Activated CD4-positive, CD25-positive, alpha-beta regulatory T cell (primary cell): Measurements from ENCODE around the gene RLBP1.

ENCODE experiments used
- DNase-seq, 4 experiments: peaks; one replicate each; lab custom pipeline; 2025; lab: John Stamatoyannopoulos, UW

RLBP1 gene

DNA sequence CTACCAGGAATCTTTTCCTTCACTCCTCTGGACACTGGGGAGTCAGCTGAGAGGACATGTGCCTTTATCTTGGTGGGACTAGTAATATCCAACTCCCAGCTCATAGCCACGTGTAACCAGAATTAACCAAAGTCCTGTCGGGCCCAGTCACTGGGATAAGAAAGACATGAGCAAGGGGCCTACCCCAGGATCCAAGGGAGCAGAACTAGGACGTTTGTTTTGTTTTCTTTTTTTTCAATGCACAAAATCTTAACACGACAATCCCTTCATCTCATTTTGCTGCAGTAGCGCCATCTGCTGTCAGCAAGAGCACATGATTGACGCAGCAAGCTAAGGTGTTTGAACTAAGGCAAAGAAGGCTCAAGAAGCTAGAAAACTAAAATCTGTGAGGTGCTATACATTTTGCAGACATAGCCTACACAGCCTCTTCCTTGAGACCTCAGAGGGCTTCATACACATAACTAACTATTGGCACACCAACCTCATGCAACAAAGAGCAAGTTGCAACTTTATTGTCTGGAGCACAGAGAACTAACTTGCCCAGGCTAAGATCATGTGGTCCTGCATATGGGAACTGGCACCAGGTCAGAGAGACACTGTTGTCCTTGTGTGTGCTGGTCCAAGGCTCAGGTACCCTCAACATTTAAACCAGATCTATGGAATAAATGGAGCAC is 43.6 kb downstream of the RLBP1 start:
- peak in 3 of 4 experiments; percentile 14 to 31 (median 15) for DNase-seq

DNA sequence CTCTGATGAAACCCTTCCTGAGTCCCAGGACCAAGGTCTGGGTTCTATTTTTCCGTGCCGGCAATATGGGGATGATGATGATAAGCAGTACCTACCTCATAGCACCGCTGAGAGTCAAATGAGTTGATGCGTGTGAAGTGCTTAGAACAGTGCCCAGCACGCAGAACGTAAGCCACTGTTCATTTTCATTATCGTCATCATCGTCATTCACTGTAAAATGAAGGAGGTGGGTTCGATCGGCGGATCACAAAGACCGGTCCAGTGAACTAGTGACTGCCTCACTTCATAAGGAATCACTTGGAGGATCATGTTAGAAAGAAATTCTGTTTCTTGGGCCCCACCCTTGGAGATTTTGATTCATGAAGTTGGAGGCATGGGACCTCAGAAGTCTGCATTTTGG is 44.3 kb downstream of the RLBP1 start:
- DNase-seq: no peak

DNA sequence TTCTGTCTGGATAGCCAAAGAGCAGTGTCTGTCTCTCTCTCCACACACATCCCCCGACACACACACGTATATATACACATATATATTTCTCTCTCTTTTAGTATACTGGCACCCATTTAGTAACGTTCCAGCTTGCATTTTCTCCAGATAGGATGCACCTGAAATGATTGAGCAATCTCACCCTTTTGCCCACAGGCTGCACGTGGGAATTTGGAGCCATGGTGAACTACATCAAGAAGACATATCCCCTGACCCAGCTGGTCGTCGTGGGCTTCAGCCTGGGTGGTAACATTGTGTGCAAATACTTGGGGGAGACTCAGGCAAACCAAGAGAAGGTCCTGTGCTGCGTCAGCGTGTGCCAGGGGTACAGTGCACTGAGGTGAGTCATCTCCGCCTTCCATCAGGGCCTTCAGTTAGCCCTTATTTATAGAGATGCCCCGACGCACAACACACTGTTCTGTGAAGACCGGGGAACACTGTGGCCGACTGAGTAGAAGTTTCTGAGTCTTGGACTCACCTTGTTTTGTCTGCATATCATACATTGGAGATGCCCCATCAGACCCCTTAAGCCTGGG is 45.7 kb downstream of the RLBP1 start:
- no peak for DNase-seq

DNA sequence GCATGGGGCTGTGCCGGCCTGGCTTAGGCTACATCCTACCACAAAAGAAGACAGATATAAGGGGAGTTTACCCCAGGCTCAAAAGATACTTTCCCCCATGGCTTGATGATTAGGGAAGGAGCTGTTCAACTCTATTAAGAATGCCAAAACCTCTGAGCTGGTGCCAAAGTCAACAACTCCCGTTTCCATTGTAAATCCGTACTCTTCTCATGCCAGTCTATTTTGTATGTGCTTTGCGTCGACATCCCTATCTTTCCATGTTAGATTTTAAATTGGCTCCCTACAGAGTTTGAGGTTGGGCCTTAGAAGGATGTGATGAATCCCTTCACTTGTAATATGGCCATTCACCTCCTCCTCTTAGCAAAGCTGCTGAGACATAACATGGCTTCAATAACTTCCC is 46.9 kb downstream of the RLBP1 start:
- no peak for DNase-seq

DNA sequence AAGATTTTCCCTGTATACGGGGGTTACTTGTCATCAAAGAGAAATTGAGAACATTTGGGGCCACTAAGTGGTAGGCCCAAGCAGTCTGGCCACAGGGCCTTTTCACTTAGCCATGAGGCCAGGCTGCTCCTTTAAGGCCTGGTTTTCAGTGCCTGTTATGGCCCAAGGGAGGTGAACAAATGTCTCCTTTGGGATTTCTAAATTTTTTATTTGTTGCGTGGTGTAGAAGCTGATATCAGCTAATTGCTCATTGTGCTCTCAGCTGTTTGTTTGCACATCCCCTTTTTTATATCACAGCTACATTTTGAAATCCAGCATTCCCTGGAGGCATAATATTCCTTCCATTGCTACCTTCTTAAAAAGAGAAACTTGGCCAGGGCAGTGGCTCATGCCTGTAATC is 48.5 kb downstream of the RLBP1 start:
- DNase-seq: no peak

DNA sequence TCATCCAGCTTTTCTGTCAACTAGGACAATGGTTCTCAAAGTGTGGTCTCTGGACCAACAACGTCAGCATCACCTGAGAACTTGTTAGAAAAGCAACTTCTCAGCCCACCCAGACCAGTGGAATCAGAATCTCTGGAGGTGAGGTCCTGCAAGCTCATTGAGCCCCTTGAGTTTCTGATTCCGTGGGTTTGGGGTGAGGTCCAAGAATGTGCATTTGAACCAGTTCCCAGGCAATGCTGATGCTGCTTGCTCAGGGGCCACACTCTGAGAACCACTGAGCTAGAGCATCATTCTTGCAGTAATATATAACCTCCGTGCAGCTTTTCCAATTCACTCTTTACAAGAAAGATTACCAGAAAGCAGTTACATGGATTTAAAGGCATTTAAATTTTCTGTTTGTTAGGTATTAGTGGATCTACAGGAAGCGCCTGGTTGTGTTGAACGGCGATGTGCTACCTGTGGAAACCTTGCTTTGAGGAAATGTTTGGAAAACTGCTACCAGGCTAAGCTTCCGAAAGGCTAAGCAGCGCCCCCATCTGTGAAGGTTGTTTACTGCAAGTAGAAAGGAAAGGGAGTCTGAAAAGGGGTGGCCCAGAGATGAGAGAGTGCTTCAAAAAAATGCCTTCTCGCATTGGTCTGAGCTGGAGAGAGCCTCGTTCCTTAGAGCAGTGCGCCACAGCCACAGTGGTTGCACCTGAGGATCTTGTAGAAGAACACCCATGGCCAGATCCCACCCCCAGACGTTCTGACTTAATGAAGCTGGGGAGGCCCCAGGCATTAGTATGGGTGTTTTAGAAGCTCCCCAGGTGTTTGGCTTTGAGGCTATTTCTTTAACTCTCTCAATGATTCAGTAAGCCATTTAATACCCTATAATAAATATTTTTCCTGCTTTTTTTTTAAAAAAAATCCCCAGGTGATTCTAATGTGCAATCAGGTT is 50.0 kb downstream of the RLBP1 start:
- no peak for DNase-seq

DNA sequence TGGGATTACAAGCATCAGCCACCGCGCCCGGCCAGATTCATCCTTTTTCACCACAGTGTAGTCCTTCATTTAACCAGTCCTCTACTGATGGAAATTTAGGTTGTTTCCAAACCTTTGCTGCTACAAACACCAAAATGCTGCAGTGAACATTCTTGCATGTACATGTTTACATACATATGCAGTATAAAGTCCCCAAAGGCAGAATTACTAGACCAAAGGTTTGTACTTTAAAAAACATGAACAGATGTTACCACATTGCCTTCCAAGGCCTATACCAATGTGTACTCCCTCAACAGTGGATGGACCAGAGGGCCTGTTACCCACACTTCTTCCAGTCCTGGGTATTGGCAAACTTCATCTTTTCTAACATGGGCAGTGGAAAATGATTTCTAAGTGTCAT is 51.0 kb downstream of the RLBP1 start:
- DNase-seq: no peak

DNA sequence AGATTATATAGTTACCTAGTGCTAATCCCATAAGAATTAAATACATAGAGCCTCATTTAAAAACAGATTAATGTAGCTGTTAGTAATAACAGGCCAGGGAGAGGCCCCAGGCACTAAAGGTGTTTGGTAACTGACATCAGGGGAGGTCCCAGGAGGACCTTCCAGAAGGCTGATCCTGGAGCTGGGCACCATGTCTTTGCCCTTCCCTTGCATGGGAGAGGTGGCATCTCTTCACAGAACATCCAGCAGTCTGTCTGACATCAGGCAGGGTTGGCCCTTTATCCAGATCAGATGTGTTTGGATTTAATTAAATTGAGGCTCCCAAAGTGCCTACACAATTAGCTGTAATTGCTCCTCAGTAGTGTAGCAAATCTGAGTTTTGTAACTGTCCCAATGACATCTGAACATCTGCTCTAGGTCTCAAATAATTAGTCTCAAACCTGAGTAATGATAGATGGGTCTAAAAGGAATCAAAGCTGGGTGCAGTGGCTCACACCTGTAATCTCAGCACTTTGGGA is 53.0 kb downstream of the RLBP1 start:
- no peak for DNase-seq

DNA sequence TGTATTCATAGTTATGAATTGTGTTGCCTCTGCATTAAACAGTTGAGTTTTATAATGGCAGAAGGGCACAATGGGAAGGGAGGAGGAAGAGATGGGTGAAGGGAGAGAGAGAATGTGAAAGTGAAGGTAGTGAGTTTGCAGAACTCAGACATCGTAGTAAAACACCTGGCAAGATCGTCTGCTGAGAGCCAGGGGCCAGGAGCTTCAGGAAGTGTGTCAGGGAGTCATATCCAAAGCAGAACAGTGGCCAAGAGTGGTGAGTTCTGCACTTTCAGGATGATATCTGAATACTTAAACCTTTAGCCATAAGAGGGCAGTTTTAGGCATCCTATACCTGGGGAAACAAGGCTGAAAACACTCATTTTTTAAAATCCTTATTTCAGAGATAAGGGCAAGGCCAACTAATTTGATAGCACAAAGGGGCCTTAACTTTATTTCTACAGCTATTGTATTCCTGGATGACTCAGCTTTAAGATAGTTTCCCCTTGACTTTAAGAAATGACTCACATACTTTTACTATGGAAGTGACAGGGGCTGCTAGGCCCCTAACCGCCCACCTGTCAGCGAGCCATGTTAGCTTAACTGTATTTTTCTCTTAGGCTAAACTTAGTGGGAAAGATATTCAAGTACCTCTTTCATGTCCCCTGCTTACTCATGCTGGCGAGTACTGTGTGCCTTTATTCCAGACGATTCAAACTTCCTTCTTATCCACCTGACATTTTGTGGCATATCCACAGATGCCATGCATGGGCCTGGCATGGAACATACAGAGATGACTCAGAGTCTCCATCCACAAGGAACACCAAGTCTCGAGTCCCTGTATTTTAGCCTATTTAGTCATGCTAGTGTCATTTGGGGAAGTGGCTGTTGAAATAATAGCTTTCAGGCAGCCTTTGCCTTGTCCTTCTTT is 53.9 kb downstream of the RLBP1 start:
- peak in 1 of 4 experiments; percentile 7 for DNase-seq

DNA sequence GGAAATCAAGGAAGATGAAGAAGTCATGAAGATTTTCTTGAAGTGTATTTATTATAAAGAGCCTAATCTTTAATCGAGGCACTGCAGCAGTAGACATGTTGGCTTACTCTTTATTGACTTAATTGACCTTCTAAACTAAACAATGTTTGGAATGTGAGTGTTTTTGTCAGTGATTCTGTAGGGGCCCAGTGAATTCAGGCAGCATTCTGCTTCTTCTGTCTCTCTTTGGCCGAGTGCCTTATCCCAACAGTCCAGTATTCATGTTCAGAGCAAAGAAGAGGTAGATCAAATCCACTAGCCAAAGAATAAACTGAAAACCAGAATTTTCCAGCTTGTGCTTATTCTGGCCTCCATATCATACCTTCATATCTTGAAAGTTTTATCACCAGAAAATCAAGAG is 55.7 kb downstream of the RLBP1 start:
- DNase-seq: no peak

DNA sequence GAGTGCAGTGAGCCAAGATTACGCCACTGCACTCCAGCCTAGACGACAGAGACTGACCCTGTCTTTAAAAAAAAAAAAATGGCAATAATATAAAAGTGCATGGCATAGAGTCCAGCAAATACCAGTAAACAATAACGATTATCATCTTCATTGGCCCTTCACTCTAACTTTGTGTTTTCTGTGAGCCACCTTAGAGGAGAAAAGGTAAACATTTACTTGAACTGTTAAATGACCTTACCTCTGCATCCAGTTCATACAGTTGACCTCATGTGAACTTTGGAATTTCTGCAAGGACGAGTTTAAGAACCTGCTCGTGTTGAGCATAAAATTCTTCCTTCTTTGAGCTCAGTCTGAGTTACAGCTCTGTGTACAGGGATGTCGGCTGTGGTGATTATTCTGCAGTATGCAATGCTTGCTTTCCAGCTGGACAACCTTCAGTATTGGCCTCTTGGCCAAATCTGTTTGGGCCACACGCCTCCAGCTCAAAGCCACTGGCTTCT is 56.6 kb downstream of the RLBP1 start:
- DNase-seq: no peak

DNA sequence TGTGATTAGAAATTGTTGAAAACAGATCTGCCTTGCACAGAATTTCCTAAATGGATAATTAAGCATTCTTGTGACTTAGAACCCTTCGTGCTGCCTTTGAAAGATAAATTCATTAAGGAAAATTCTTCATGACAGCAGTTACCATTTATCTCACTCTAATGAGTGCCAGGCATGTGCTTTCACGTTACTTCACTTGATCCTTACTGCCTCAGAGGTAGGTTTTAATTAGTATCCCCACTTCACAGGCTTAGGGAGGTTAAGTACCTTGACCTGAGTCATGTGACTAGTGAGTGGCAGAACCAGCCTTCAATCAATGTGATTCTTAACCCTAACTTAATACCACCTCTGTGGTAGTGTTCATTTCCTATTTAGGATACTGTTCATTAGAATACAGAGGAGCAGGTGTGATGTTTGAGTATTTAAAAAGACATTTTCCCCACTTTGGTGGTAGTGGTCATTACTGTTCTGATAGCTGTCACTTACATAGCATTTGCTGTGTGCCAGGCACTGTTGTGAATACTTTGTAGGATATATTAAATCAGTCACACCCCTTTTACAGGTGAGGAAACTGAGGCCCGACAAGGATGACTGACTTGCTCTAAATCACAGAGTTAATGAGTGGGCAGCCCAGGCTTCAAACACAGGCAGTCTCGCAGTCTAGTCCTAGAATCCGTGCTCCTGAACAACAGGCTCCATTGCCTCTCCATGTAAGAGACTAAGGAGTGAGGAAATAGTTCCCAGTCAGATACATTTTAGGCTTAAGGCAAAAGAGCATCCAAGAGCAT is 57.9 kb downstream of the RLBP1 start:
- DNase-seq: no peak

DNA sequence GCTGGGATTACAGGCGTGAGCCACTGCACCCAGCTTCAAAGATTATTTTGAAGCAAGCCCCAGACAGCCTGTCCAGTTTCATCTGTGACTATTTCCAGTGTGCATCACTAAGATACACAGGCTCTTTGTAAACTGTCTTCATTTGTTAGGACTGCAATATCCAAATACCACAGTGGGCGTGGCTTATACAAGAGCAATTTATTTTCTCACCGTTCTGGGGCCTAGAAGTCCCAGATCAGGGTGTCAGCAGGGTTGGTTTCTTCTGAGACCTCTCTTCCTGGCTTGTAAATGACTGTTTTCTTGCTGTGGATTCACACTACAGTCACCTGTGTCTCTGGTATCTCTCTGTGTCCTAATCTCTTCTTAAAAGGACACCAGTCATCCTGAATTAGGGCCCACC is 59.7 kb downstream of the RLBP1 start:
- no peak for DNase-seq
